HG03354 (cell line): Measurements from ENCODE around the gene SLC29A2.

Experiments
- ATAC-seq: cut with Tn5 transposase; IDR thresholded peaks from one replicate; pipeline ENCODE4 v1.9.1; 2021; ENCODE audit warnings: mild to moderate bottlenecking; ENCODE audit not compliant: unreplicated experiment, poor library complexity, severe bottlenecking

The SLC29A2 gene

GRCh38 chr11:66335531-66336233 is 35.9 kb downstream of the SLC29A2 start:
- no peak for ATAC-seq

DNA sequence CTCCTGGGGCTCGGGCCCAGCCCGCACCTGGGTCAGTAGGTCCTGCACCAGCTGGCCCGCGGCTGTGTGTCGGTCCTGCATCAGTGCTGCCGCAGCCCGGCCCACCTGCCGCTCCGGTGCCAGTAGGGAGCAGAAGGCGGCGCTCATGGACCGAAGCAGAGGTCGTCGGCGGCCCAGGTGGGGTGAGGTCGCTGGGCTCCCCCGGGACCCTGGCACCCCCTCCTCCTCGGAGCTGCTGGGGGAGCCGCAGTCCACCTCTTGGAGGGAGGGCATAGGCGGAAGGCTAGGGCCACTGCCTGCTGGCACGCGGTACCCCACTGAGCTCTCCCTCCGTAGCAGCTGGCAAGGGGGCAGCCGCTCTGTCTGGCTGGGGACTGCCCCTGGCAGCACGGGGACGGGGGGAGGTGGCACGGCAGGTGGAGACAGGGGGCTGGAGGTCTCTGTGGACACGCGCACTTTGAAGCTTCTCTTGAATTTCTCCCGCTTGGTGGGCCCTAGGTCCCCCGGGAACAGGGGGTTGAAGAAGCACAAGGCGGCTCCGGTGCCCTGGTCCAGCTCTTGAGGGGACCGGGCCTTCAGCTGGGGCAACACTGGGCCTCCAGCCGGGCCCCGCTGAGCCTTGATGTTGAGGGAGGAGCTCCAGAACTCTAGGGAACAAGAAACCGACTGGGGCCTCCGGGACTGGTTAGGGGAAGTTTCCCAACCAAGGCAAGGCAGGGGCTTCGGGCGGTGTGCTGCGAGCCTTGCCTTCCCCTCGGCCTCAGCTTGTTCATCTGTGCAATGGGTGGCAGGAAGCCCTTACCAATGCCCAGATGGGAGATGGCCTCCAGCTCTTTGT is 36.7 kb downstream of the SLC29A2 start:
- ATAC-seq = no peak

DNA sequence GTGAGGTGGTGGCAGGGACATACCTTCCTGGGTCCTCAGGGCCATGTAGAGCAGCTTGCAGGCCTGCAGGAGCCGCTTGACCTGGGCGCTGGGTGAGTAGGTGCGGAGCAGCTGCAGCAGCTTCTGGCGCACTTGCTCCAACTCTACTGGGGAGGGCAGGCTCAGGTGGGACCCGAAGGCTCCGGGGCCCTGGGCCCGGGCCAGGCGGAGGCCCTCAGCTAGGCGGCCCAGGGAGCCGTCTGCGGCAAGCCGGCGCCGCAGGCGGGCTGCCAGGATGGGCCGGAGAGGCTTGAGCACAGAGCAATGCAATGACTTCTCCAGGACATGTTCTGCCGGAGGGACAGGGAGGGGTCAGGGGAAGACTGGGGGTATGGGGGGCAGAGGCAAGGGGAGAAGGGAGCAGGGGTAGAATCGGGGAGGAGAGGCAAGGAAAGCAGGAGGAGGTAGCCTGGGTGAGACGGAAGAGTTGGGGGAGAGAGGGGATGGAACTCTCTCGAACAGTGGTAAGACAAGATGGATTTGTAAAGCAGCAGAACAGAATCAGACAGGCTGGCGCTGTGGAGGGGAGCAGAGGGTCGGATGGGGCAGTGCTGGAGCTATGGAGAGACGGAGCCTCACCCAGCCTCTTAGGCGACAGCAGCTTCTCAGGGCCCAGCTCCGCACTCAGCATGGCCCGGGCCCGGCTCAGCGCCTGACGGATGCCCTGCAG is 37.5 kb downstream of the SLC29A2 start:
- no peak for ATAC-seq

- no peak for ATAC-seq
Measured at GRCh38 chr11:66333220-66333877, 38.2 kb downstream of the SLC29A2 start.

- ATAC-seq = no peak
Measured at GRCh38 chr11:66332371-66333219, 39.0 kb downstream of the SLC29A2 start.

GRCh38 chr11:66331542-66332370 is 39.8 kb downstream of the SLC29A2 start:
- ATAC-seq = no peak

GRCh38 chr11:66330931-66331330 is 40.6 kb downstream of the SLC29A2 start:
- ATAC-seq = no peak

GRCh38 chr11:66329165-66329673 is 42.3 kb downstream of the SLC29A2 start:
- ATAC-seq = no peak

GRCh38 chr11:66328302-66329144 is 43.0 kb downstream of the SLC29A2 start:
- ATAC-seq = peak; percentile 76

DNA sequence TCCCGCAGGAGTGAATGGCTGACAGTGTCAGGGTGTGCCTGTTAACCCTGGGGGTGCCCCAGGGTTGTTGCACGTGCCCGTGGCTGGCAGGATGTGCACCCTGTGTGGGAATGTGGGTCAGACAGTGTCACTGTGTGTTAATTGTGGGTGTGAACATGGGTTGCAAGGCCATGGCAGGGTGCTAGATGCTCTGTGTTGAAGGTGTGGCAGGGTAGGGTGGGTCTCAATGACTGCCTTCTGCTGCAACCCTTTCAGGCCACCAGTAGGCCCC is 43.6 kb downstream of the SLC29A2 start:
- ATAC-seq = no peak

DNA sequence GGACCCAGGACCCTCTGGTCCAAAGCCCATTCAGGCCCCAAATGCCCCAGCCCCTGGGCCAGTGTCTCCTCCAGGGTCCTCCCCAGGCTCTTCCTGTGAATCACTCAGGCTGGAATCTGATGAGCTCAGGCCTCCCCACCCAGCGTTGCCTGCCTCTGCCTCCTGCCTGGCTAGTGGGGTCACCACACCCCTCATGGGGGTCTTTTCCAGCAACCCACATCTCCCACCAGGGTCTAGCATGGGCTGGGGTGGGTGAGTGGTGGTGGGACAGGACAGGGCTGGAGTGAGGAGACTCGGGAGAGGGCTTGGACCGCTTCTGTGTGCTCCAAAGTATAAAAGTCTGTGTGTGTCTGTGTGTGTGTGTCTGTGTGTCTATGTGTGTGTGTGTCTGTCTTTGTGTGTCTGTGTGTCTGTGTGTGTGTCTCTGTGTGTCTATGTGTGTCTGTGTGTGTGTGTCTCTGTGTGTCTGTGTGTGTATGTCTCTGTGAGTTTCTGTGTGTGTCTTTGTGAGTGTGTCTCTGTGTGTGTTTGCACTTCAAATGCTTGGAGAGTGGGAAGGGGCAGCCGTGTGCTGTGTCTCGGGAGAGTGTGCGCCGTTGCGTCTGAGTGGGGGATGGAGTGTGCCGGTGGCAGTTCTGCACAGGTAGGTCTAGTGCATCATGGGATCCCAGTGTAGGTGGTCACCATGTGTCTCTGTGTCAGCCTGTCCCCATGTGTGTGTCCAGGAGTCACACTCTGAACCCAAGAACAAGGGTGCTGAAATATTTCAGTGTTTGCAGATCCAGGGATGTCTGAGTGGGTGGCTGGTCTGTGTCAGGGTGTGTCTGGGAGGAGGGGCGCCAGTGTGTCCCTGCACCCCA is 44.2 kb downstream of the SLC29A2 start:
- no peak for ATAC-seq

- ATAC-seq = no peak
Measured at GRCh38 chr11:66326261-66327111, 45.1 kb downstream of the SLC29A2 start.

- no peak for ATAC-seq
Measured at GRCh38 chr11:66325263-66325671, 46.3 kb downstream of the SLC29A2 start.

- ATAC-seq = no peak
Measured at GRCh38 chr11:66324664-66325063, 46.9 kb downstream of the SLC29A2 start.

DNA sequence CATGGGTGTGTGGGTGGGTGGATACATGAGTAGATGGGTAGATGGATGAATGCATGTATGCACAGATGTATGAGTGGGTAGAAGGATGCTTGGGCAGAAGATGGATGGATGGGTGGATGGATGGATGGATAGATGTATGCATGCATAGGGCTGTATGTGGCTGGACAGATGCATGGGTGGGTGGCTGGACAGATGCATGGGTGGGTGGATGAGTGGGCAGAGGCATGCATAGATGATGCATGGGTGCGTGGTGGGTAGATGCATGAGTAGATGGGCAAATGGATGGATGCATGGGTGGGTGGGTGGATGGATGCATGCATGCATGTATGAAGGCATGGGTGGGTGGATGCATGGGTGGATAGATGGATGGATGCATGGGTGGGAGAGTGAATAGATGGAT is 47.9 kb downstream of the SLC29A2 start:
- no peak for ATAC-seq
